Lower leg skin (tissue), 4 donors: ENCODE results near the gene QRSL1. TPM values are rescaled to one million over a fixed set of nuclear protein-coding genes. Genes with fewer than 3 reads are reported as not detected.

Experiments
- DNase-seq, 2 donors: peaks; one replicate each; pipeline ENCODE4 v3.0.0-alpha.2; 2019; ENCODE audit warnings: low spot score in 2 of 2
- H3K4me3 ChIP-seq: fragments of 200-600 bp; sonication (generic); 2 replicates; pipeline ENCODE4 v1.5.1; 2017; ENCODE audit warnings: mild to moderate bottlenecking, low read depth; ENCODE audit not compliant: poor library complexity, severe bottlenecking
- POLR2A ChIP-seq, 2 donors: fragments of 450-650 bp; IDR thresholded peaks; one replicate each; pipeline ENCODE4 v1.6.1; 2016 to 2017; ENCODE audit warnings: antibody characterized with exemption in 2 of 2, mild to moderate bottlenecking in 1 of 2, moderate library complexity in 1 of 2
- WGBS, 2 donors: methylation state at CpG; one replicate each; pipeline ENCODE4 v1.1.5; 2018; 5-methylcytosine and 5-hydroxymethylcytosine counted together
- intact Hi-C: fragments of 100-400 bp; cut with DNase I; formaldehyde crosslinking; loops from one replicate; pipeline ENCODE4 v1.15.0; 2023; ENCODE audit warnings: low total_unique reads
- total RNA-seq, 4 donors: library from RNA; depleted of rRNA; stranded (reverse); fragments of >200 nt; gene quantifications; one replicate each; pipeline ENCODE4 v1.1.0, GENCODE V29; 2016
- TF ChIP-seq, protein P1 (sequence below), 3 donors: fragments of 450-650 bp; IDR thresholded peaks; one replicate each; pipeline ENCODE4 v1.5.1; 2016; ENCODE audit warnings: antibody characterized with exemption in 3 of 3, mild to moderate bottlenecking in 3 of 3, moderate library complexity in 2 of 3

QRSL1 gene
- total RNA-seq, 4 donors from 2014 or later = 5.3 to 8.0 (median 6.2) TPM

GRCh38 chr6:106716966-106717365 lies 87.6 kb downstream of the QRSL1 start:
- intact Hi-C loops = no loop called here
- H3K4me3 ChIP-seq = no peak overlapping the region
- TF ChIP-seq, protein P1, sequence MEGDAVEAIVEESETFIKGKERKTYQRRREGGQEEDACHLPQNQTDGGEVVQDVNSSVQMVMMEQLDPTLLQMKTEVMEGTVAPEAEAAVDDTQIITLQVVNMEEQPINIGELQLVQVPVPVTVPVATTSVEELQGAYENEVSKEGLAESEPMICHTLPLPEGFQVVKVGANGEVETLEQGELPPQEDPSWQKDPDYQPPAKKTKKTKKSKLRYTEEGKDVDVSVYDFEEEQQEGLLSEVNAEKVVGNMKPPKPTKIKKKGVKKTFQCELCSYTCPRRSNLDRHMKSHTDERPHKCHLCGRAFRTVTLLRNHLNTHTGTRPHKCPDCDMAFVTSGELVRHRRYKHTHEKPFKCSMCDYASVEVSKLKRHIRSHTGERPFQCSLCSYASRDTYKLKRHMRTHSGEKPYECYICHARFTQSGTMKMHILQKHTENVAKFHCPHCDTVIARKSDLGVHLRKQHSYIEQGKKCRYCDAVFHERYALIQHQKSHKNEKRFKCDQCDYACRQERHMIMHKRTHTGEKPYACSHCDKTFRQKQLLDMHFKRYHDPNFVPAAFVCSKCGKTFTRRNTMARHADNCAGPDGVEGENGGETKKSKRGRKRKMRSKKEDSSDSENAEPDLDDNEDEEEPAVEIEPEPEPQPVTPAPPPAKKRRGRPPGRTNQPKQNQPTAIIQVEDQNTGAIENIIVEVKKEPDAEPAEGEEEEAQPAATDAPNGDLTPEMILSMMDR (IDR thresholded peaks at IDR 0.05) = no peak
- TF ChIP-seq POLR2A (IDR thresholded peaks at IDR 0.05) = no peak
- WGBS, 2 donors = 83 to 90% methylated on average over 2 of the region's 2 CpGs
- no peak for DNase-seq

Other genes with a start within 250 kb of the QRSL1 start
- 1 to 10 TPM in 3 of 4 donors, under 1 TPM in 1; 0.80 to 4.1 (median 2.5) TPM for gene RTN4IP1, start 80 bp upstream of the QRSL1 start, total RNA-seq